Activated naive CD4-positive, alpha-beta T cell treated with anti-CD3 and anti-CD28 coated beads for 36 hours (primary cell): ENCODE results near the gene ABCB9. TPM values are rescaled to one million over a fixed set of nuclear protein-coding genes. Genes with fewer than 3 reads are reported as not detected.

Source experiments
- CTCF ChIA-PET: fragments of 350-600 bp; sonication (Branson Sonifier 250); formaldehyde crosslinking; loops from one replicate; lab custom pipeline; 2021; ENCODE audit warnings: antibody characterized with exemption; lab: Charles Lee
- DNase-seq: peaks from one replicate; pipeline ENCODE4 v3.0.0-alpha.2; 2020
- H3K27ac Mint-ChIP-seq: one replicate; pipeline ENCODE4 v1.8.0; 2021; ENCODE audit warnings: mild to moderate bottlenecking, mixed read lengths
- H3K27me3 Mint-ChIP-seq: one replicate; pipeline ENCODE4 v1.8.0; 2021; ENCODE audit warnings: low read depth, mixed read lengths
- H3K36me3 Mint-ChIP-seq: one replicate; pipeline ENCODE4 v1.8.0; 2021; ENCODE audit warnings: low read depth, mixed read lengths
- H3K4me1 Mint-ChIP-seq: one replicate; pipeline ENCODE4 v1.8.0; 2021; ENCODE audit warnings: low read depth, mixed read lengths
- H3K4me3 Mint-ChIP-seq: one replicate; pipeline ENCODE4 v1.8.0; 2021; ENCODE audit warnings: mild to moderate bottlenecking, moderate library complexity, mixed read lengths
- H3K9me3 Mint-ChIP-seq: one replicate; pipeline ENCODE4 v1.8.0; 2021; ENCODE audit warnings: mixed read lengths
- intact Hi-C: fragments of 100-400 bp; cut with micrococcal nuclease; formaldehyde crosslinking; loops from one replicate; pipeline ENCODE4 v1.15.1; 2023
- total RNA-seq, 2 experiments: library from RNA; stranded (reverse); gene quantifications; one replicate each; pipeline ENCODE4 v1.2.3, GENCODE V29; 2021

Gene ABCB9
- total RNA-seq, 2 experiments from 2014 or later = 5.1 to 5.9 TPM

DNA sequence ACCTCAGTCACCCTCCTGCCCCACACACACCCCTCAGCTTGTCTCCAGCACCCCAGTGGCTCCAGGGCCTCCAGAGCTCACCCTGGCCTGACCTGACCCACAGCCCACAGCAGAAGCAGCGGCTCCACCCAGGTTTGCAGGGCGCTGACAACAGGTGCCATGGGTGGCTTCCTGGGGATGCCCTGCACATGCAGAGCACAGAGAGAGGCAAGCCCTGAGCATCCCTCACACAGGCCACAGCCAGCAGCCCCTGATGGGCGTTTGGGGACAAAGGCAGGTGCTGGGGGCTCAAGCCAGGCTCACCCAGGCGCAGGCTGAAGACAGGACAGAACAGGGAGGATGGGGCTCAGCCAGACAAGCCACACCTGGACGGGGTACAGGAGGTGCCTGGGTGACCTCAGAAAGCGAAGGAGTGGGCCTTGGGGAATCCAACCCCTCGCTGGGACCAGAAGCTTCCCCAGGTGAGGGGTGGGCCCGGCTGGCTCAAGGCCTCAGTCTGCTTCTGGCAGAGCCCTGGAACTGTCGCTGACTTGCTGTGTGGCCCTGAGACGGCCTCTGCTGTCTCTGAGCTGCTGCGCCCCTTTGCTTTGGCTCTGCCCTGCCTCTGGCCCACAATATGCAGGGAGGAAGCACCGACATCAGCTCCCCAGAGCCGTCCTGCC is 24.8 kb upstream of the ABCB9 start:
- Mint-ChIP-seq H3K9me3 (no peaks in the 10 kb centered on the region), H3K27ac (peak overlapping the region; percentile 59), H3K27me3 (no peaks in the 10 kb centered on the region), H3K4me1 (no peaks in the 10 kb centered on the region), H3K4me3 (no peak overlapping the region), H3K36me3 (no peaks in the 10 kb centered on the region)
- DNase-seq = no peak
- intact Hi-C loops = no loop called here
- CTCF ChIA-PET = interaction anchor here (0.6 kb wide), 2 partner anchors 74 to 243 kb away, joined by 3 to 5 read pairs; no protein-coding TSS in a partner anchor

DNA sequence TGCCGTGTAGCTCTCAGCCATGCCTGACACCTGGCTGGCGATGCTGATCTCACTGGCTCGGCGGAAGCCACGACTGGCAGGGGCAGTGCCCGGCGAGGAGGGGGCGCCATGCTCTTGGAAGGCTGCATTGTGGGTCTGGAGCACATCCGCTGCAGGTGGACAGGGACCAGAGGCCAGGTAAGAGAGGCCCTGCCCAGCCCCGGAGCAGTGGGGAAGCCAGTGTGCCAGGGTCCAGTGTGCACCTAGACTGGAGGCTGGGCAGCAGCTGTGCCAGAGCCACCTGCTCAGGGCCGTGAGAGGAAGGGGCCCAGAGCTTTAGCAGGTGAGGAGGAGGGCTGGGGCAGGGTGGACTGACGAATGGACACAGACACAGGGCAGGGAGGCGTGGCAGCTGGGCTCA is 24.3 kb upstream of the ABCB9 start:
- DNase-seq = no peak
- Mint-ChIP-seq H3K27me3 (no peaks in the 10 kb centered on the region), H3K4me1 (no peaks in the 10 kb centered on the region), H3K4me3 (no peak overlapping the region), H3K36me3 (no peaks in the 10 kb centered on the region), H3K9me3 (no peaks in the 10 kb centered on the region), H3K27ac (peak overlapping the region; percentile 59)
- CTCF ChIA-PET = interaction anchor here (0.6 to 1.2 kb wide), 3 partner anchors 73 to 243 kb away, joined by 3 to 5 read pairs (median 3); no protein-coding TSS in a partner anchor
- intact Hi-C loops = no loop called here

DNA sequence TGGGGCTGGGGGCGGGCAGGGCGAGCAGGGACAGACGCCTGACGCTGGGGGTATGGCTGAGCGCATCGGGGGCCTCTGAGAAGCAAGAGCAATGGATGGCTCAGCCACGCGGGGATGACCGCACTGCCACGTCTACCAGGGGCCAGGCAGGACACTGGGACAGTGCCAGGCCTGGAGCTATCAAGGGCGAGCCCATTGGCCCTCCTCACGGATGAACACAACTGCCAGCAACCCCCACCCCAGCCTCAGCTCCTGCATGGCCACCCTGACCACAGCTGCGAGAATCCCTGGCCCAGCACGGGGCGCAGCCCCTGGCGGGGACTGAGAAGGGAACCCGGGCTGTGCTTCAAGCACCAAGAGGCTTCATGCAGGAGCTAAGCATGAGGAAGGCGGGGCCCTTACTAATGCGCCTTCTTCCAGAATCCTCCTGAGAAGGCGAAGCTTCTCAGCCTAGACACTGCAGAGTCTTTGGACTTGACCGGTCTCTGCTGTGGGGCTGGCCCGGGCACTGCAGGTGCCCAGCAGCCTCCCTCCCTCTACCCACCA is 23.7 kb upstream of the ABCB9 start:
- DNase-seq = no peak
- Mint-ChIP-seq H3K27ac (no peak overlapping the region), H3K27me3 (no peaks in the 10 kb centered on the region), H3K36me3 (no peaks in the 10 kb centered on the region), H3K4me3 (no peak overlapping the region), H3K9me3 (no peaks in the 10 kb centered on the region), H3K4me1 (no peaks in the 10 kb centered on the region)
- CTCF ChIA-PET = interaction anchor here (1.2 kb wide), 1 partner anchor 74 kb away, joined by 3 read pairs; no protein-coding TSS in a partner anchor
- intact Hi-C loops = no loop called here

DNA sequence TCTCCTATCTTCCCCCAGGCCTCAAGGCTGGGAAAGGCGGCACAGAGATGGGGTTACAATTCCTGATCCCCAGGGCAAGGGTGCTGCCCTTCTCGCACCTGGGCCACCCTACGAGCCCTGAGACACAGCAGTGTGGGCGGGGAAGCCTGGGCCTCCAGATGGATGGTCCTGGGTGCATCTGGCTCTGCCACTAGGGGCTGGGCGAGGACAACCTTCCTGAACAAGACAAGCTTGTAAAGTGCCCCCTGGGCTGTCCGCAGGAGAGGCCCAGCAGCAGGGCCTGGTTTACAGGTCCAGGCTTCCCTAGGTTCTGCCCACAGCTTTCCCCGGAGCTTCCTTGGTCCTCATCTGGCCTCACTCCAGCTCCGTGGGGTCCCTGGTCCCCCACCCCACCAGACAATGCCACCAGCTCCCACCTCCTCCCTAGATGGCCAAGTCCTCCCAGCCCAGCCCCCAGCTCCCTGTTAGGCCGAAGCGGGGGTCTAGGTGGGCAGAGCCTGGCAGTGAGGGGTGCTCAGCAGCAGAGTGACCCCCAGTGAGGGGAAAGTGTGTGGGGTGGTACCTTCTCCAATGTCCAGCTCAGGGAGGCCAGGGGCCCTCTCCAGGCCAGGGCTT is 23.1 kb upstream of the ABCB9 start:
- no peaks in the 10 kb centered on the region for H3K27me3 Mint-ChIP-seq
- H3K27ac Mint-ChIP-seq = no peak overlapping the region
- peaks cover 4% of the 10 kb centered on the region for H3K4me1 Mint-ChIP-seq
- intact Hi-C loops = no loop called here
- CTCF ChIA-PET = interaction anchor here (0.6 to 1.2 kb wide), 3 partner anchors 17 to 322 kb away, joined by 3 to 4 read pairs (median 3); no protein-coding TSS in a partner anchor
- no peaks in the 10 kb centered on the region for H3K9me3 Mint-ChIP-seq
- H3K4me3 Mint-ChIP-seq = no peak overlapping the region
- H3K36me3 Mint-ChIP-seq = no peaks in the 10 kb centered on the region
- DNase-seq = no peak

DNA sequence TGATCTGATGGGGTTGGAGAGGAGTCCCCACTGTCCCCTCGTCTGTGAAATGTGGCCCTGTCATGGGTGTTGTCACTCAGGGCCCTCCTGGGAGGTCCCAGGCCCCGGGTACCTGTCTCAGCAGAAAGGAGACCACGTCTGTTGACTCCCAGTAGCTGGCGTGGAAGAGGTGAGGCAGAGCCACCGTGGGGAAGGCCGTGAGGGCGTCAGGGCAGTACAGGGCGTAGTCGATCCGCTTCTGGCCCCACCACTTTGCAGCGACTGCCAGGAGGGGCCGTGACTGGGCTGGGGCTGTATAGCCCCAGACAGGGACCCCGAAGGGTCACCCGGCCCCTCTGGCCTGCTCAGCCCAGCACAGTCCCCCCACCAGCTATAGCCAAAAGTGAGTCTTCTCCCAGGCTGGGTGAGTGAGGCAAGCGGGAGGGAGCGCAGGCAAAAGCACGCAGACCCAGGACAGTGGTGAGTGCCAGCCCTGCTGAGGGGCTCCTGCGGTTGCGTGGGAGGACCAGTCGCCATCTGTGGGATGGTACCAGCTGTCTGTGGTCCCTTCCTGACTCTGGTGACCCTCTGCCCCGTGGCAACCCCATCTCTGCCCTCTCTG is 22.4 kb upstream of the ABCB9 start:
- CTCF ChIA-PET = interaction anchor here (0.6 to 0.7 kb wide), 2 partner anchors 17 to 323 kb away, joined by 3 to 4 read pairs; no protein-coding TSS in a partner anchor
- no peak overlapping the region for H3K27ac Mint-ChIP-seq
- H3K4me3 Mint-ChIP-seq = no peak overlapping the region
- H3K9me3 Mint-ChIP-seq = no peaks in the 10 kb centered on the region
- no peak for DNase-seq
- H3K4me1 Mint-ChIP-seq = peaks cover 9% of the 10 kb centered on the region
- intact Hi-C loops = no loop called here
- no peaks in the 10 kb centered on the region for H3K36me3 Mint-ChIP-seq
- no peaks in the 10 kb centered on the region for H3K27me3 Mint-ChIP-seq

DNA sequence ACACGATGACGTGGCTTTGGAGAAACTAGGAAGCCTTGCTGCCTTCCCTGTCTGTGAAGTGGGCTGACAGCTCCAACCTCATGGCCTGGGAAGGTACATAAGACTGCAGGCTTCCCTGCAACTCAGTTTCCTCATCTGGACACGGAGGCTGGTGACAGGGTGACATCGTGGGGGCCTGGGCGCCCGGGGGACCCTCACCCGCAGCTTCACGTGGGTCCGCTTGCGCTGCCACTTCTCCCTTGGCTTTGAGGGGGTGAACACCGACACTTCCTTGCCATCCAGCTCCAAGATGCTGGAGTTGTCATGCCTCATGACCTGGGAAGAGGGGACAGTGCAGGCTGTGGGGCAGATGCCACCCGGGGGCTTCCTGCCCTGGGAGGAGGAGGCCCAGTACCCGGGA is 21.8 kb upstream of the ABCB9 start:
- H3K36me3 Mint-ChIP-seq = no peaks in the 10 kb centered on the region

DNA sequence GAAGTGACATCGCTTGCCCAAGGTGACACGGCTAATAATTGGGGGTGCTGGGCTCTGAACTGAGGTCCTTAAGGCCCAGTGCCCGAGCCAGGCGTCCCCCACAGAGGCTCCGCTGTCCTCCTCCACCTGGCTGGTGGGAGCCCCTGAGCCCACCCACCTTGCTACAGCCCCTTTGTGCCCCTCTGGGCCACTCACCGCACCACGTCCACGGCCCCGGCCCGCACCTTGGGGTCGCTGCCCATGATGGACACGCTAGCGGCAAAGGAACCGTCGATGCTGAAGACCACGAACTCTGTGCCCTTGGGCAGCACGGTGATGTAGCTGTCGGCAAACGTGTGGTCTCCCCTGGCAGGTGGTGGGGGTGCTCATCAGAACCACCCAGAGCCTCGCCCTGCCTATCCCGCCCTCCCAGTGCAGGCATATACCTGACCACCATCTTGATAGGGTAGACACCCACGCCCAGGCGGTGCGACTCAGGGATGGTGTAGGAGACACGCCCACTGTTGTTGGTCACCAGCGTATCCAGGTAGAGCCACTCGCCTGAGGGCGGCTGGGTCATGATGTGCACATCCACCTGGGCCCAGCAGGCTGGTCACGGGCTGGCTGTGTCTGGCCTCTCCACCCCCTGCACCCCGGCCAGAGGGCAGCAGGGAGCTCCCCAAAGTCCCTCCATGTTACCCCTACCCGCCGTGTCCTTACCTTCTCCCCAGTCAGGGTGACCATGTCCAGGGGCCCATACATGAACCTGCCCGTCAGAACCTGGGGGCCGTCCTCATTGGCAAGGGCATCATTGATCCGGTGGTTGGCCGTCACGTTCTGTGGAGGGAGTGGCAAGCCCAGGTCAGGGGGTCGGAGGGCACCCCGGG is 21.1 kb upstream of the ABCB9 start:
- no peak overlapping the region for H3K4me3 Mint-ChIP-seq
- no peaks in the 10 kb centered on the region for H3K27me3 Mint-ChIP-seq
- H3K9me3 Mint-ChIP-seq = no peaks in the 10 kb centered on the region
- no peak for DNase-seq
- CTCF ChIA-PET = no interaction called here
- no peaks in the 10 kb centered on the region for H3K36me3 Mint-ChIP-seq
- intact Hi-C loops = no loop called here
- no peak overlapping the region for H3K27ac Mint-ChIP-seq
- H3K4me1 Mint-ChIP-seq = peaks cover 20% of the 10 kb centered on the region

More for the DNA sequence above, 21.8 kb upstream of the ABCB9 start:
- Mint-ChIP-seq H3K9me3 (no peaks in the 10 kb centered on the region), H3K27ac (no peak overlapping the region), H3K4me3 (no peak overlapping the region), H3K4me1 (peaks cover 15% of the 10 kb centered on the region), H3K27me3 (no peaks in the 10 kb centered on the region)
- intact Hi-C loops = no loop called here
- DNase-seq = no peak
- CTCF ChIA-PET = no interaction called here

DNA sequence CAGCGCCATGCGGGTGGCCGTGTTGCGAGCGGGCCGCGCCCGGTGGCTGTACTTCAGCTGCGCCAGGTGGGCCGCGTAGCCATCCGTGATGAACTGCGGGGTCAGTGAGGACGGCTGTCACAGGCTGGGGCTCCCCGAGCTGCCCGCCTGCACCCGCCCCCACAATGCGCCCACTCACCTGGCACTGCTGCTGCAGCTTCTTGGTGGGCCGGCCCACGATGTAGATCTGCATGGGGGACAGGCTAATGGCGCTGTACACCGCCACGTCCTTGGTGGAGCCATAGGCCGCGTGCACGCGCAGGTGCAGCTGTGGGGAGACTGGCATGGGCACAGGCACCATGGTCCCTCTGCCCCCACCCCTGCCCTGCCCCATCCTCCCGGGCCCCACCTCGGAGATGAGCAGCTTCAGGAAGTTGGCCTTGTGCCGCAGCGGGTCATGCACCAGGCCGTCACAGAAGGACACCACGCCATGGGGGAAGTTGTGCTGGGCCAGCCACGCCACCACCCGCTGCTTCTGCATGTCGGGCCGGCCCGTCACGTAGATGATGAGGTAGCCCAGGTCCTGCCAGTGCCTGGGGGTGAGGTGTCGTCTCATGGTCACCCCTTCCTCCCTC is 20.1 kb upstream of the ABCB9 start:
- CTCF ChIA-PET = no interaction called here

DNA sequence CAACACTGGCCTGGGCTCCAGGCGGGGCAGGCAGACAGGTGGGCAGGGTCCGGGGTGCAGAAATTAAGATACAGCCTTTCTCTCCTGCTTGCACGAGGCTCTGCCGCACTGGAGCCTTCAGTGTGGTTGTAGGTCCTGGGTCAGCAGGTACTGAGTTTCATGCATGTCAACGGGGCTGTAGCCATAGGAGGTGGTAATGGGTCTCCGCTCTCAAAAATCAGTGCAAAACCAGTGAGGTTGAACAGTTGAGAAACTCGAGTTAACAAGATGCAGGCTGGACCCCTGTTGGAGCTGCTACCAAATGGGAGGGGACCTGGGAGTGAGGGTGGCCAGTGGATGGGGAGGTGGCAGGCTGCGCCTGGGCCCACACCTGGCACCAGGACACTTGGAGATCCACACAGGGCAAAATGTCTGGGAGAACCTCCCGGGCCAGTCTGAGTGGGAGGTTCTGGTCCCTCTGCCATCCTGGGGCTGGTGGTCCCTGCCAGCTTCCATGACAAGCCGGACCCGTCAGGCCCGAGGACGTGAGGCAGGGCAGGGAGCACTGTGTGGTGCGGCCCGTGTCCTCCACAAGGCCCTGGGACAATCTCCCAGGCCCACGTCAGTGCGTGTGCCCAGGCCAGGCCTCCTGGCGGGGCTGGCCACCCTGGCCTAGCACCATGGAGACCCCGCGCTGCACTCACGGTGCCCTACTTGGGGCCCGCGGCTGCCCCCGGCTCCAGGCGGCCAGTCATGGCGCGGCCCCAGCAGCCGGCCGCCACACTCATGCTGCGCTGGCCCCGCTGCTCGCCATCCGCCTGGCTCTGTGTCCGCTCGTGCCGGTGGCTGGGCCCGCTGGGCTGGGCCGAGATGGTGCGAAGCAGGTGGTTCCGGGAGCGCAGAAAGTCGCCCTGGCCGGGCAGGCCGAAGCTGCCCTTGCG is 19.3 kb upstream of the ABCB9 start:
- H3K36me3 Mint-ChIP-seq = peaks cover 11% of the 10 kb centered on the region
- no peak overlapping the region for H3K4me3 Mint-ChIP-seq
- H3K27ac Mint-ChIP-seq = no peak overlapping the region
- CTCF ChIA-PET = no interaction called here
- H3K27me3 Mint-ChIP-seq = no peaks in the 10 kb centered on the region
- peaks cover 31% of the 10 kb centered on the region for H3K4me1 Mint-ChIP-seq
- no peak for DNase-seq
- H3K9me3 Mint-ChIP-seq = no peaks in the 10 kb centered on the region
- intact Hi-C loops = no loop called here

More for the DNA sequence above, 20.1 kb upstream of the ABCB9 start:
- DNase-seq = no peak
- intact Hi-C loops = no loop called here
- Mint-ChIP-seq H3K4me1 (peaks cover 28% of the 10 kb centered on the region), H3K27me3 (no peaks in the 10 kb centered on the region), H3K4me3 (no peak overlapping the region), H3K9me3 (no peaks in the 10 kb centered on the region), H3K36me3 (peaks cover 8% of the 10 kb centered on the region), H3K27ac (no peak overlapping the region)

DNA sequence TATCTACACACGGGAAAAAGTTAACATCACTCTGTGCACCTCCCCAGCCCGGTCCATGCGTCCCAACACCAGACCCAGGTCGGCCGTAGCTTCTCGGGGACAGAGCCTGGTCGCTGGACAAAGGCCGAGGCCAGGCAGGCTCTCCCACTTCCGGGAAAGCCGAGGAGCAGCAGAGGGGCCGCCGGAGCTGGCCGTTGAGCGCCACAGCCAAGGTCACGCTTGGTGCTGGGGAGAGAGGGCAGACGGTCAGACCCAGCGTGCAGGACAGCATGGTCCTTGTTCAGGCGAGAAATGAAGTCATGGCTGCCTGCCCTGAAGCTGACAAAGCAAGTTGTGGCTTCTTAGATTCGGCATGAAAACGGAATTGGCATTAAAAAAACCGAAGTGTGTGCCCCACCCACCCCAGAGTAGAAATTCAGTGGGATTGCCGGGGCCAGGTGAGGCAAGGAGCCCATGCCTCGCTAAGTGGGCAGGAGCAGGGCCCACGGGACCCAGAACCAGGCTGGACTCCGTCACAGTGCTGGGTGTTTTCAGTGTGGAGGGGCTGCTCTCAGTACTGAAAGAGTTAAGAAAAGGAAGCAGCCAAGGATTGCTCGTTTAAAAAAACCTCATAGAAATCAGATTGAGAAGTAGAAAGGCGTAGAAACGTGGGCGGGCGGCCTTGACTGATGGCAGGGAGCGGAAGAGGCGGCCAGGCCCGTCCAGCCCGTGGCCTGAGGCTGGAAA is 18.5 kb upstream of the ABCB9 start:
- no peaks in the 10 kb centered on the region for H3K27me3 Mint-ChIP-seq
- CTCF ChIA-PET = no interaction called here
- H3K27ac Mint-ChIP-seq = peak overlapping the region; percentile 15
- H3K36me3 Mint-ChIP-seq = peaks cover 11% of the 10 kb centered on the region
- H3K4me1 Mint-ChIP-seq = peaks cover 34% of the 10 kb centered on the region
- no peak for DNase-seq
- H3K9me3 Mint-ChIP-seq = no peaks in the 10 kb centered on the region
- intact Hi-C loops = no loop called here
- H3K4me3 Mint-ChIP-seq = no peak overlapping the region
